Muscle layer of colon (tissue), 2 donors: ENCODE results near the gene SYNGR1.

Experiments used
- H3K27ac ChIP-seq: one replicate; pipeline ENCODE4 v1.7.0; 2013; ENCODE audit warnings: low read depth, mild to moderate bottlenecking, low read length, moderate library complexity
- H3K27me3 ChIP-seq, 2 donors: one replicate each; pipeline ENCODE4 v1.7.0; 2013; ENCODE audit warnings: low read length in 2 of 2, mild to moderate bottlenecking in 2 of 2; ENCODE audit not compliant: insufficient read depth in 2 of 2, control insufficient read depth in 1 of 2
- H3K36me3 ChIP-seq: one replicate; pipeline ENCODE4 v1.7.0; 2013; ENCODE audit warnings: mild to moderate bottlenecking, low read length; ENCODE audit not compliant: insufficient read depth
- H3K4me1 ChIP-seq: one replicate; pipeline ENCODE4 v1.7.0; 2013; ENCODE audit warnings: mild to moderate bottlenecking, low read length; ENCODE audit not compliant: insufficient read depth
- H3K4me3 ChIP-seq, 2 donors: one replicate each; pipeline ENCODE4 v1.7.0; 2013; ENCODE audit warnings: low read length in 2 of 2, low read depth in 1 of 2, mild to moderate bottlenecking in 1 of 2, moderate library complexity in 1 of 2
- H3K9ac ChIP-seq: one replicate; pipeline ENCODE4 v1.7.0; 2013; ENCODE audit warnings: low read length
- H3K9me3 ChIP-seq: one replicate; pipeline ENCODE4 v1.7.0; 2013; ENCODE audit warnings: mild to moderate bottlenecking, low read length
- donor health status: abdominal sarcoma.
- donor health status: Adenocarcinoma of cecum.

Gene SYNGR1

GRCh38 chr22:39381009-39381755 is 31.4 kb downstream of the SYNGR1 start:
- Histone ChIP-seq H3K27me3 (no peaks in the 10 kb centered on the region), H3K4me3 (no peak overlapping the region), H3K9ac (no peak overlapping the region), H3K9me3 (no peaks in the 10 kb centered on the region), H3K27ac (no peak overlapping the region), H3K36me3 (peaks cover 17% of the 10 kb centered on the region), H3K4me1 (no peaks in the 10 kb centered on the region)

GRCh38 chr22:39381930-39382329 is 32.1 kb downstream of the SYNGR1 start:
- peaks cover 17% of the 10 kb centered on the region for H3K36me3 ChIP-seq
- H3K4me1 ChIP-seq: no peaks in the 10 kb centered on the region
- no peaks in the 10 kb centered on the region for H3K9me3 ChIP-seq
- no peak overlapping the region for H3K27ac ChIP-seq
- no peaks in the 10 kb centered on the region for H3K27me3 ChIP-seq
- no peak overlapping the region for H3K9ac ChIP-seq
- no peak overlapping the region for H3K4me3 ChIP-seq

- no peaks in the 10 kb centered on the region for H3K4me1 ChIP-seq
- no peak overlapping the region for H3K9ac ChIP-seq
- H3K27me3 ChIP-seq: no peaks in the 10 kb centered on the region
- H3K36me3 ChIP-seq: peaks cover 13% of the 10 kb centered on the region
- H3K27ac ChIP-seq: no peak overlapping the region
- H3K4me3 ChIP-seq: no peak overlapping the region
- no peaks in the 10 kb centered on the region for H3K9me3 ChIP-seq
Observed at GRCh38 chr22:39382410-39382809, 32.6 kb downstream of the SYNGR1 start.

GRCh38 chr22:39383841-39384625 is 34.2 kb downstream of the SYNGR1 start:
- Histone ChIP-seq H3K4me1 (no peaks in the 10 kb centered on the region), H3K27ac (no peak overlapping the region), H3K9ac (no peak overlapping the region)

GRCh38 chr22:39384750-39385480 is 35.1 kb downstream of the SYNGR1 start:
- Histone ChIP-seq H3K36me3 (no peaks in the 10 kb centered on the region), H3K9me3 (no peaks in the 10 kb centered on the region), H3K9ac (no peak overlapping the region), H3K4me3 (no peak overlapping the region), H3K27me3 (no peaks in the 10 kb centered on the region), H3K4me1 (no peaks in the 10 kb centered on the region), H3K27ac (no peak overlapping the region)

More at GRCh38 chr22:39383841-39384625, 34.2 kb downstream of the SYNGR1 start:
- Histone ChIP-seq H3K9me3 (no peaks in the 10 kb centered on the region), H3K27me3 (no peaks in the 10 kb centered on the region), H3K36me3 (no peaks in the 10 kb centered on the region), H3K4me3 (no peak overlapping the region)

GRCh38 chr22:39388261-39389011 is 38.6 kb downstream of the SYNGR1 start:
- Histone ChIP-seq H3K9me3 (no peaks in the 10 kb centered on the region), H3K4me1 (no peaks in the 10 kb centered on the region), H3K27me3 (no peaks in the 10 kb centered on the region), H3K9ac (no peak overlapping the region), H3K36me3 (no peaks in the 10 kb centered on the region), H3K27ac (no peak overlapping the region), H3K4me3 (peak overlapping the region; percentile 49 to 67)

- Histone ChIP-seq H3K9me3 (no peaks in the 10 kb centered on the region), H3K4me1 (no peaks in the 10 kb centered on the region), H3K27ac (no peak overlapping the region), H3K4me3 (no peak overlapping the region), H3K36me3 (no peaks in the 10 kb centered on the region), H3K9ac (no peak overlapping the region), H3K27me3 (no peaks in the 10 kb centered on the region)
Observed at GRCh38 chr22:39389420-39389819, 39.6 kb downstream of the SYNGR1 start.

- Histone ChIP-seq H3K4me1 (no peaks in the 10 kb centered on the region), H3K9ac (no peak overlapping the region), H3K36me3 (no peaks in the 10 kb centered on the region), H3K27me3 (no peaks in the 10 kb centered on the region), H3K4me3 (no peak overlapping the region), H3K9me3 (no peaks in the 10 kb centered on the region), H3K27ac (no peak overlapping the region)
Observed at GRCh38 chr22:39392341-39392948, 42.7 kb downstream of the SYNGR1 start.

GRCh38 chr22:39395936-39396796 is 46.4 kb downstream of the SYNGR1 start:
- H3K27ac ChIP-seq: no peak overlapping the region
- H3K9me3 ChIP-seq: no peaks in the 10 kb centered on the region
- no peak overlapping the region for H3K9ac ChIP-seq
- H3K27me3 ChIP-seq: no peaks in the 10 kb centered on the region
- peaks cover 11% of the 10 kb centered on the region for H3K4me1 ChIP-seq
- no peaks in the 10 kb centered on the region for H3K36me3 ChIP-seq
- H3K4me3 ChIP-seq: no peak overlapping the region

GRCh38 chr22:39396797-39397195 is 47.0 kb downstream of the SYNGR1 start:
- no peaks in the 10 kb centered on the region for H3K27me3 ChIP-seq
- no peaks in the 10 kb centered on the region for H3K9me3 ChIP-seq
- peaks cover 14% of the 10 kb centered on the region for H3K4me1 ChIP-seq
- no peak overlapping the region for H3K4me3 ChIP-seq
- H3K27ac ChIP-seq: no peak overlapping the region
- no peak overlapping the region for H3K9ac ChIP-seq
- no peaks in the 10 kb centered on the region for H3K36me3 ChIP-seq
